SK-N-SH (cell line): ENCODE measurements around the gene CSTA. TPM values are rescaled to one million over a fixed set of nuclear protein-coding genes. Genes with fewer than 3 reads are reported as not detected.

Experiments
- CTCF ChIA-PET: fragments of 300-600, 350-600 bp; formaldehyde crosslinking; extraction: SDS; loops from one replicate; lab custom pipeline; 2021; lab: Yijun Ruan, JAX
- POLR2A ChIA-PET: fragments of 350-600 bp; sonication (Branson Sonifier 250); formaldehyde crosslinking; extraction: SDS; loops from one replicate; lab custom pipeline; 2020; ENCODE audit warnings: antibody characterized with exemption, inconsistent platforms; lab: Yijun Ruan, JAX
- DNase-seq: peaks from one replicate; pipeline ENCODE4 v3.0.0; 2012
- H2AFZ ChIP-seq: fragments of 200-600 bp; sonication (generic); 2 replicates; pipeline ENCODE4 v1.8.1; 2016; ENCODE audit warnings: antibody characterized with exemption, mild to moderate bottlenecking, low read depth
- H3F3A ChIP-seq: fragments of 200-600 bp; sonication (generic); replicated peaks from 2 replicates; pipeline ENCODE3; 2016; ENCODE audit warnings: antibody characterized with exemption, mild to moderate bottlenecking; ENCODE audit not compliant: insufficient read depth
- H3K27ac ChIP-seq, 2 experiments: fragments of 200-500 bp in 1 of 2; fragments of 200-600 bp in 1 of 2; sonication (Bioruptor generic) in 1 of 2; sonication (generic), shearing (Covaris generic) in 1 of 2; 2 replicates each; pipeline versions ENCODE4 v1.5.1 to v1.6.1; 2014 to 2016; ENCODE audit warnings: low read depth in 2 of 2, inconsistent platforms in 1 of 2, low read length in 1 of 2, mild to moderate bottlenecking in 1 of 2, mixed read lengths in 1 of 2
- H3K27me3 ChIP-seq: fragments of 200-600 bp; sonication (generic), shearing (Covaris generic); 2 replicates; pipeline ENCODE4 v1.6.1; 2016; ENCODE audit warnings: mixed run types; ENCODE audit not compliant: insufficient read depth
- H3K36me3 ChIP-seq, 2 experiments: fragments of 200-500 bp in 1 of 2; fragments of 200-600 bp in 1 of 2; sonication (Bioruptor generic) in 1 of 2; sonication (generic) in 1 of 2; replicated peaks in 1 of 2; 2 replicates each; pipeline versions ENCODE3 to v1.5.1; 2014 to 2016; ENCODE audit warnings: low read length in 1 of 2, mild to moderate bottlenecking in 1 of 2; ENCODE audit not compliant: insufficient read depth in 2 of 2, control insufficient read depth in 1 of 2
- H3K4me1 ChIP-seq, 2 experiments: fragments of 200-500 bp in 1 of 2; fragments of 200-600 bp in 1 of 2; sonication (Bioruptor generic) in 1 of 2; sonication (generic), shearing (Covaris generic) in 1 of 2; 2 replicates each; pipeline versions ENCODE4 v1.5.1 to v1.6.1; 2014 to 2016; ENCODE audit warnings: low read depth in 1 of 2, low read length in 1 of 2, mixed run types in 1 of 2; ENCODE audit not compliant: insufficient read depth in 2 of 2, control insufficient read depth in 1 of 2
- H3K4me2 ChIP-seq: fragments of 200-600 bp; sonication (generic), shearing (Covaris generic); 2 replicates; pipeline ENCODE4 v1.6.1; 2017; ENCODE audit warnings: mixed run types
- H3K4me3 ChIP-seq, 2 experiments: fragments of 200-500 bp in 1 of 2; fragments of 200-600 bp in 1 of 2; sonication (Bioruptor generic) in 1 of 2; sonication (generic), shearing (Covaris generic) in 1 of 2; 2 replicates each; pipeline versions ENCODE4 v1.5.1 to v1.8.1; 2014 to 2016; ENCODE audit warnings: low read depth in 2 of 2, inconsistent platforms in 1 of 2, low read length in 1 of 2, mild to moderate bottlenecking in 1 of 2, mixed read lengths in 1 of 2, moderate library complexity in 1 of 2
- H3K79me2 ChIP-seq: fragments of 200-600 bp; sonication (generic); 2 replicates; pipeline ENCODE4 v1.8.1; 2017; ENCODE audit warnings: mild to moderate bottlenecking; ENCODE audit not compliant: insufficient read depth
- H3K9ac ChIP-seq: fragments of 200-600 bp; sonication (generic); 2 replicates; pipeline ENCODE4 v1.6.1; 2017; ENCODE audit warnings: mixed run types
- H3K9me2 ChIP-seq: fragments of 200-600 bp; sonication (generic); 2 replicates; pipeline ENCODE4 v1.6.1; 2017; ENCODE audit warnings: mixed run types
- H3K9me3 ChIP-seq: fragments of 200-600 bp; sonication (generic); 2 replicates; pipeline ENCODE4 v1.6.1; 2017; ENCODE audit warnings: mixed run types, mild to moderate bottlenecking, moderate library complexity
- H4K20me1 ChIP-seq: fragments of 200-600 bp; sonication (generic); 2 replicates; pipeline ENCODE4 v1.6.1; 2017; ENCODE audit warnings: mild to moderate bottlenecking, mixed run types; ENCODE audit not compliant: insufficient read depth
- FOSL2 ChIP-seq: IDR thresholded peaks from 2 replicates; pipeline ENCODE4 v1.4.0; 2012; ENCODE audit warnings: low read depth, mild to moderate bottlenecking, moderate library complexity, borderline replicate concordance
- GABPA ChIP-seq: IDR thresholded peaks from 2 replicates; pipeline ENCODE4 v1.4.0; 2012; ENCODE audit warnings: low read depth, mild to moderate bottlenecking
- NRF1 ChIP-seq: IDR thresholded peaks from 2 replicates; pipeline ENCODE4 v1.6.1; 2012; ENCODE audit warnings: low read depth, mild to moderate bottlenecking, low read length
- PBX3 ChIP-seq: IDR thresholded peaks from 2 replicates; pipeline ENCODE4; 2012
- RCOR1 ChIP-seq: fragments of 150-350 bp; IDR thresholded peaks from 2 replicates; pipeline ENCODE4 v1.6.1; 2017; ENCODE audit warnings: antibody characterized with exemption, low read length
- REST ChIP-seq: IDR thresholded peaks from 2 replicates; pipeline ENCODE4 v1.6.1; 2012; ENCODE audit warnings: mild to moderate bottlenecking, low read depth, low read length, moderate library complexity
- RXRA ChIP-seq: IDR thresholded peaks from 2 replicates; pipeline ENCODE4 v1.4.0; 2012; ENCODE audit warnings: low read depth, mild to moderate bottlenecking, borderline replicate concordance
- SMC3 ChIP-seq: IDR thresholded peaks from 2 replicates; pipeline ENCODE4 v1.6.1; 2012; ENCODE audit warnings: low read depth, low read length, improper control_type of control experiment
- TCF12 ChIP-seq: IDR thresholded peaks from 2 replicates; pipeline ENCODE4 v1.4.0; 2012
- TEAD4 ChIP-seq: IDR thresholded peaks from 2 replicates; pipeline ENCODE4 v1.4.0; 2012; ENCODE audit warnings: mild to moderate bottlenecking, borderline replicate concordance; ENCODE audit not compliant: insufficient read depth
- WGBS: methylation state at CpG from one replicate; pipeline ENCODE4 v1.1.6; 2017; ENCODE audit warnings: low lambda C conversion rate; 5-methylcytosine and 5-hydroxymethylcytosine counted together
- polyA plus RNA-seq, 3 experiments: library from polyadenylated mRNA; depleted of rRNA; stranded (reverse); fragments of >200 nt; gene quantifications; 2 replicates each; pipeline ENCODE4 v1.2.3, GENCODE V29; 2012
- TF ChIP-seq, protein P1 (sequence below): fragments of 150-350 bp; IDR thresholded peaks from 2 replicates; pipeline ENCODE4 v1.6.1; 2016; ENCODE audit warnings: mild to moderate bottlenecking, low read depth, low read length

Gene CSTA
- polyA plus RNA-seq, 1 of the 3 experiments (the other 2 are of a cell fraction): not detected

GRCh38 chr3:122325769-122326168 lies 721 bp downstream of the CSTA start:
- Histone ChIP-seq H3K4me2 (no peak overlapping the region), H2AFZ (no peak overlapping the region), H3K79me2 (no peaks in the 10 kb centered on the region), H3K4me1 (no peaks in the 10 kb centered on the region), H3K4me3 (no peak overlapping the region), H3K9ac (no peak overlapping the region), H3K9me2 (no peaks in the 10 kb centered on the region), H3K27ac (no peak overlapping the region), H4K20me1 (no peaks in the 10 kb centered on the region), H3F3A (no peaks in the 10 kb centered on the region), H3K27me3 (no peaks in the 10 kb centered on the region), H3K9me3 (no peaks in the 10 kb centered on the region), H3K36me3 (no peaks in the 10 kb centered on the region)
- no peak for DNase-seq
- ChIA-PET POLR2A (no interaction called here), CTCF (interaction anchor here (2.1 kb wide), 1 partner anchor 19 kb away, joined by 4 read pairs; no protein-coding TSS in a partner anchor)
- WGBS: 58% methylated on average over 3 of the region's 3 CpGs
- no peak for TF ChIP-seq REST
- TF ChIP-seq NRF1: no peak
- no peak for TF ChIP-seq GABPA
- TF ChIP-seq FOSL2: no peak
- TF ChIP-seq, protein P1, sequence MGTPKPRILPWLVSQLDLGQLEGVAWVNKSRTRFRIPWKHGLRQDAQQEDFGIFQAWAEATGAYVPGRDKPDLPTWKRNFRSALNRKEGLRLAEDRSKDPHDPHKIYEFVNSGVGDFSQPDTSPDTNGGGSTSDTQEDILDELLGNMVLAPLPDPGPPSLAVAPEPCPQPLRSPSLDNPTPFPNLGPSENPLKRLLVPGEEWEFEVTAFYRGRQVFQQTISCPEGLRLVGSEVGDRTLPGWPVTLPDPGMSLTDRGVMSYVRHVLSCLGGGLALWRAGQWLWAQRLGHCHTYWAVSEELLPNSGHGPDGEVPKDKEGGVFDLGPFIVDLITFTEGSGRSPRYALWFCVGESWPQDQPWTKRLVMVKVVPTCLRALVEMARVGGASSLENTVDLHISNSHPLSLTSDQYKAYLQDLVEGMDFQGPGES: no peak
- TF ChIP-seq RXRA: no peak
- no peak for TF ChIP-seq PBX3

- Histone ChIP-seq H3K27me3 (no peaks in the 10 kb centered on the region; the same call in 1 of the 2 replicates), H3K27ac (no peak overlapping the region), H4K20me1 (no peaks in the 10 kb centered on the region), H3K4me2 (no peak overlapping the region), H3F3A (no peaks in the 10 kb centered on the region), H3K4me3 (no peak overlapping the region), H2AFZ (no peak overlapping the region), H3K79me2 (no peaks in the 10 kb centered on the region), H3K36me3 (no peaks in the 10 kb centered on the region), H3K9ac (no peak overlapping the region), H3K9me3 (no peaks in the 10 kb centered on the region), H3K4me1 (no peaks in the 10 kb centered on the region), H3K9me2 (no peaks in the 10 kb centered on the region)
- DNase-seq: no peak
- WGBS: 41% methylated on average over 4 of the region's 4 CpGs
- POLR2A ChIA-PET: no interaction called here
- no peak for TF ChIP-seq SMC3
- no peak for TF ChIP-seq TEAD4
- TF ChIP-seq GABPA: no peak
- TF ChIP-seq REST: no peak
- no peak for TF ChIP-seq RCOR1
- no peak for TF ChIP-seq TCF12
- CTCF ChIA-PET: no interaction called here
Observed at GRCh38 chr3:122331886-122332285, 6.8 kb downstream of the CSTA start.
